ENCODE data around the gene TBXA2R.

GRCh38 chr19:3577723-3578344 lies 28.8 kb downstream of the TBXA2R start:
- TF ChIP-seq CTCF (conservative IDR thresholded peaks at IDR 0.05; ENCODE audit: low read depth, low read length) = no peak
- TF ChIP-seq ELK1 (IDR thresholded peaks at IDR 0.05; ENCODE audit: borderline replicate concordance, low read depth, low read length) = no peak
